Activated CD4-positive, alpha-beta T cell treated with anti-CD3 and anti-CD28 coated beads, Interleukin-2, amount 50 U/mL, for 48 hours (primary cell): ENCODE data around the gene OAS2.
A peak's percentile ranks its signal among the peaks of the same experiment; 100 is the strongest.

ENCODE experiments used
- DNase-seq, 2 experiments: peaks; one replicate each; pipeline ENCODE4 v3.0.0-alpha.2; 2020

Gene OAS2

GRCh38 chr12:112978163-112979040 lies at the start of gene OAS2:
TSS of gene OAS2 (plus strand) at chr12:112978519. CDS start at chr12:112978609, 90 bp downstream.
- peak; percentile 72 to 82 for DNase-seq

GRCh38 chr12:112928978-112929377 lies 49.3 kb upstream of the OAS2 start:
- no peak for DNase-seq

DNA sequence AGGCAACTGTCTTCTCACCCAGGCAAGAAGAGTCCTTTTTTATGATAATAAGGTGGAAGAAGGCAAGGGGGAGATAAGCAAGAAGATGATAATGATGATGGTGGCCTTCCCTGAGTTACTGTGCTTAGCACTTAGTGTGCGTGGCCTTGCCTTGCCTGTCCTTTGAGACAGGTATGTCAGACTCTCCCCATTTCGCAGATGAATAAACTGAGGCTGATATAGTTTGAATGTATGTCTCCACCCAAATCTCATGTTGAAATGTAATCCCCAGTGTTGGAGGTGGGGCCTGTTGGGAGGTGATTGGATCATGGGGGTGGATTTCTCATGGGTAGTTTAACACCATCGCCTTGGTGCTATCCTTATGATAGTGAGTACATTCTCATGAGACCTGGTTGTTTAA lies 48.6 kb upstream of the OAS2 start:
- no peak for DNase-seq

DNA sequence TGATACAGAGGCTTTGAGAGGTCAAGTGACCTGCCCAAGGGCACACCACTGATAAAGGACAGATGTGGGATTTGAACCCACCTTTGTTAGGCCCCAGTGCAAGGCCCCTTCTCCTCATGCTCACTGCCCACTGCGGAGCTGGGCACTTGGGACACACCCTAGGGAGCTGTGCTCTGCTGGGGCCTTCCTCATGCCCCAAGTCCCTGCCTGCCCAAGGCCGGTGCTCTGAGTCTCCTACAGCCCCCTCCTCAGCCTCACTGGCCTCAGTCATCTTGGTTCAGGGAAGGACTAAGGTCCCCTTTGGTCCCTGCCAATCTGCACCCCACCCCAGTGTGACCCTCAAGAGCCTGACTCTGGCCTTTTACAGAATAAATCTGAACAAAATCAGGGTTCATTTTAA lies 48.0 kb upstream of the OAS2 start:
- no peak for DNase-seq

- DNase-seq = no peak
These were observed 45.7 kb upstream of the OAS2 start for GRCh38 chr12:112932485-112933128.

GRCh38 chr12:112933129-112933505 lies 45.2 kb upstream of the OAS2 start:
- DNase-seq = no peak

- no peak for DNase-seq
These were observed 42.1 kb upstream of the OAS2 start for GRCh38 chr12:112936264-112936663.

- no peak for DNase-seq
These were observed 41.4 kb upstream of the OAS2 start for GRCh38 chr12:112936927-112937326.

DNA sequence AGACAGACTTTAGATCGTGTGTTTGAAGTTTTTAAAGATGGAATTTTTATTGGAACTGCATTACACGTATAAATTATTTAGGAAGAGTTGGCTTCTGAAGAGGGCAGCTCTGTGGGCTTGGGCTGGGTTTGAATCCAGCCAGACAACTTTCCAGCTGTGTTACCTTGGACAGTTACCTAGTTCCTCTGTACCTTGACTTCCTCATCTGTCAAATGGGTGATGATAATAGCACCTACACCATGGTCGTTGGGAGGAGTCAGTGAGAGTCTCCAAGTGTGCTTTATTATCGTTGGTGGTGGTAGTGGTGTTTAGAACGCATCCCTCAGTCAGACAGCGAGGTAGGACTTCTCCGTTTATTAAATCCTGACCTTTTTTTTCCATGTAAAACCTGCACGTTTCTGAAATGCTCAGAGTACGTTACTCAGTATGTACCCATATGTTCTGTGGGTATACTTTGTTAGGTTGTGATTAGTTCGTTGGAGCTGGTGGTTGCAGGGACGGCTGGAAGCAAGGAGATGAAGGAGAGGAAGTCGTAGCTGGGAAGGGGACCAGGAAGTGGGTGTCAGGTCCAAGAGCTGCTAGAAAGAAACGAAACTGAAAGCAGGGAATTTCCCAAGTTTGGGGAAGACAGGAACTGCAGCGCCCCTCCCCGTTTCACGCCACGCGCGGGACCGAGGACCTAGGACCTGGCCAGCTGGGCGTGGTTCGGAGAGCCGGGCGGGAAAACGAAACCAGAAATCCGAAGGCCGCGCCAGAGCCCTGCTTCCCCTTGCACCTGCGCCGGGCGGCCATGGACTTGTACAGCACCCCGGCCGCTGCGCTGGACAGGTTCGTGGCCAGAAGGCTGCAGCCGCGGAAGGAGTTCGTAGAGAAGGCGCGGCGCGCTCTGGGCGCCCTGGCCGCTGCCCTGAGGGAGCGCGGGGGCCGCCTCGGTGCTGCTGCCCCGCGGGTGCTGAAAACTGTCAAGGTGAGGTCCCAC lies 40.3 kb upstream of the OAS2 start, which contains the start of gene OAS3:
TSS of gene OAS3 (plus strand) at position 734 of the 979 bp plus-strand sequence. CDS start at position 791, 57 bp downstream.
- peak; percentile 55 to 67 for DNase-seq

DNA sequence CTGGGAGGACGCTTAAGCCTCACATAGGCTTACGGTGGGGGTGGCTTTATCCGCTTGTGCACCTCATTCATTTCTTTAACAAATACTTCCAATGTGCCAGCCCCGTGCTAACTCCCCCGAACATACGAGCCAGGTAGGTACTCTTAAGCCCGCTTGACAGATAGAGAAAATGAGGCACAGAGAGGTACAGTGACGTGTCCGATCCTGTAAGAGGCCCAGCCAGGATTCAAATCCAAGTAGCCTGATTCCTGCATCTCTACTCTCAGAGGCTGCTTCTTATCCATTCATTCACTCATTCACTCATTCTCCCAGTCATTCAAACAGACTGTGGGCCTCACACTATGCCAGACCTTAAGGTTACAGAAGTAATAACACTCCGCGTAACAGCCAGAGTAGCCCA lies 39.6 kb upstream of the OAS2 start:
- DNase-seq = peak in 1 of 2 experiments; percentile 19

GRCh38 chr12:112939761-112940381 lies 38.4 kb upstream of the OAS2 start:
- DNase-seq = peak; percentile 10 to 15

- DNase-seq = no peak
These were observed 36.6 kb upstream of the OAS2 start for GRCh38 chr12:112941528-112942335.

DNA sequence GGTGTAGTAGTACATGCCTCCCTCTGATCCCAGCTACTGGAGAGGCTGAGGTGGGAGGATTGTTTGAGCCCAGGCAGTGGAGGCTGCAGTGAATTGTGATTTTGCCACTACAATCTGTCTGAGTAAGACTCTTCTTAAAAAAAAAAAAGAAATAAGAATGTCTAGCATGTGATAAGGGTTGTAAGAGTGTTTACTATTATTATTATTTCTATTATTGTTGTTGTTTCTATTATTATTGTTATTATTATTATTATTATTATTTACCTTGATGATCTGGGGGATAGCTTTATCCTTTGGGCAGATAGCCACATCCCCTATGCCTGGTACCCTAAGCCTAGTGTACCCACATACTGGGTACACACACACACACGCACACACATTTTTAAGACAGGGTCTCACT lies 35.7 kb upstream of the OAS2 start:
- DNase-seq = no peak

GRCh38 chr12:112944024-112944690 lies 34.2 kb upstream of the OAS2 start:
- DNase-seq = no peak

- no peak for DNase-seq
These were observed 32.8 kb upstream of the OAS2 start for GRCh38 chr12:112945515-112945914.

GRCh38 chr12:112946236-112947000 lies 31.9 kb upstream of the OAS2 start:
- DNase-seq = no peak

- DNase-seq = no peak
These were observed 31.0 kb upstream of the OAS2 start for GRCh38 chr12:112947314-112947713.

GRCh38 chr12:112947761-112948160 lies 30.6 kb upstream of the OAS2 start:
- no peak for DNase-seq

DNA sequence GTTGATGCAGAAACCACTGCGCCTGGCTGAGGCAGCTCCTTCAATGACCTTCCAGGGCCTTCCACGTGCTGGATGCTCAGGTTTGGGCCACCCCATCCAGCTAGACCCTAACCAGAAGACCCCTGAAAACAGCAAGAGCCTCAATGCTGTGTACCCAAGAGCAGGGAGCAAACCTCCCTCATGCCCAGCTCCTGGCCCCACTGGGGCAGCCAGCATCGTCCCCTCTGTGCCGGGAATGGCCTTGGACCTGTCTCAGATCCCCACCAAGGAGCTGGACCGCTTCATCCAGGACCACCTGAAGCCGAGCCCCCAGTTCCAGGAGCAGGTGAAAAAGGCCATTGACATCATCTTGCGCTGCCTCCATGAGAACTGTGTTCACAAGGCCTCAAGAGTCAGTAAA lies 29.5 kb upstream of the OAS2 start:
- no peak for DNase-seq

DNA sequence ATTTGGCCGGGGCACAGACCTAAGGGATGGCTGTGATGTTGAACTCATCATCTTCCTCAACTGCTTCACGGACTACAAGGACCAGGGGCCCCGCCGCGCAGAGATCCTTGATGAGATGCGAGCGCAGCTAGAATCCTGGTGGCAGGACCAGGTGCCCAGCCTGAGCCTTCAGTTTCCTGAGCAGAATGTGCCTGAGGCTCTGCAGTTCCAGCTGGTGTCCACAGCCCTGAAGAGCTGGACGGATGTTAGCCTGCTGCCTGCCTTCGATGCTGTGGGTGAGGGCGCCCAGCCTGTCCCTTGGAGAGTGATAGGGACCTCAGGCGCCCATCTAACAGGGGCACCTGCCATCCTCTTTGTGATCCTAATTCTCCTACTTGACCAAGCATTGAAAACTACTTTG lies 27.6 kb upstream of the OAS2 start:
- DNase-seq = no peak
